ENCODE data around the gene SH3BGR.
A peak's percentile ranks its signal among the peaks of the same experiment; 100 is the strongest.

The SH3BGR gene

GRCh38 chr21:39513735-39514134 lies 62.0 kb downstream of the SH3BGR start:
- H3K27me3 ChIP-seq (ENCODE audit: insufficient read depth, low read length, poor library complexity, severe bottlenecking): no peaks in the 10 kb centered on the region
- no peaks in the 10 kb centered on the region for H3K9me2 ChIP-seq (replicated peaks; ENCODE audit: low read depth, low read length)
- H3K4me1 ChIP-seq (ENCODE audit: insufficient read depth, low read length, poor library complexity, severe bottlenecking): no peaks in the 10 kb centered on the region
- H4K20me1 ChIP-seq (ENCODE audit: insufficient read depth, low read length, poor library complexity, severe bottlenecking): no peaks in the 10 kb centered on the region
- no peaks in the 10 kb centered on the region for H3F3A ChIP-seq (ENCODE audit: low read depth)
- no peaks in the 10 kb centered on the region for H3K79me2 ChIP-seq (ENCODE audit: insufficient read depth, low read length)
- no peaks in the 10 kb centered on the region for H3K9me3 ChIP-seq (ENCODE audit: insufficient read depth, low read depth, low read length)
- H3K4me3 ChIP-seq (ENCODE audit: low read length, poor library complexity, severe bottlenecking): no peak overlapping the region
- no peak for TF ChIP-seq CTCF (conservative IDR thresholded peaks at IDR 0.05; ENCODE audit: low read length)
- TF ChIP-seq EZH2phosphoT487 (IDR thresholded peaks at IDR 0.05; ENCODE audit: borderline replicate concordance): no peak
- no peak overlapping the region for H3K4me2 ChIP-seq (ENCODE audit: low read depth, low read length, poor library complexity, severe bottlenecking)
- no peak overlapping the region for H3K9ac ChIP-seq (ENCODE audit: low read depth, low read length, poor library complexity, severe bottlenecking)
- no peaks in the 10 kb centered on the region for H3K36me3 ChIP-seq (ENCODE audit: insufficient read depth, low read length)
- no peak overlapping the region for H2AFZ ChIP-seq (ENCODE audit: low read length)

- Histone ChIP-seq H3K79me2 (ENCODE audit: insufficient read depth, low read length) (no peaks in the 10 kb centered on the region), H3K36me3 (ENCODE audit: insufficient read depth, low read length) (no peaks in the 10 kb centered on the region), H3F3A (ENCODE audit: low read depth) (no peaks in the 10 kb centered on the region), H3K27me3 (ENCODE audit: insufficient read depth, low read length, poor library complexity, severe bottlenecking) (no peaks in the 10 kb centered on the region), H2AFZ (ENCODE audit: low read length) (no peak overlapping the region), H3K4me2 (ENCODE audit: low read depth, low read length, poor library complexity, severe bottlenecking) (no peak overlapping the region), H3K9me3 (ENCODE audit: insufficient read depth, low read depth, low read length) (no peaks in the 10 kb centered on the region), H3K4me1 (ENCODE audit: insufficient read depth, low read length, poor library complexity, severe bottlenecking) (no peaks in the 10 kb centered on the region), H4K20me1 (ENCODE audit: insufficient read depth, low read length, poor library complexity, severe bottlenecking) (no peaks in the 10 kb centered on the region), H3K9me2 (replicated peaks; ENCODE audit: low read depth, low read length) (no peaks in the 10 kb centered on the region), H3K4me3 (ENCODE audit: low read length, poor library complexity, severe bottlenecking) (no peak overlapping the region), H3K9ac (ENCODE audit: low read depth, low read length, poor library complexity, severe bottlenecking) (no peak overlapping the region)
- TF ChIP-seq EZH2phosphoT487 (IDR thresholded peaks at IDR 0.05; ENCODE audit: borderline replicate concordance) (no peak), CTCF (conservative IDR thresholded peaks at IDR 0.05; ENCODE audit: low read length) (no peak)
These were observed 64.1 kb downstream of the SH3BGR start for GRCh38 chr21:39515684-39516472.

GRCh38 chr21:39518055-39518846 lies 66.5 kb downstream of the SH3BGR start:
- TF ChIP-seq EZH2phosphoT487 (IDR thresholded peaks at IDR 0.05; ENCODE audit: borderline replicate concordance) (no peak), CTCF (conservative IDR thresholded peaks at IDR 0.05; ENCODE audit: low read length) (peak; percentile 93)
- Histone ChIP-seq H3K9me2 (replicated peaks; ENCODE audit: low read depth, low read length) (no peaks in the 10 kb centered on the region), H3K4me3 (ENCODE audit: low read length, poor library complexity, severe bottlenecking) (no peak overlapping the region), H3K27me3 (ENCODE audit: insufficient read depth, low read length, poor library complexity, severe bottlenecking) (no peaks in the 10 kb centered on the region), H3K9ac (ENCODE audit: low read depth, low read length, poor library complexity, severe bottlenecking) (no peak overlapping the region), H3K4me2 (ENCODE audit: low read depth, low read length, poor library complexity, severe bottlenecking) (no peak overlapping the region), H3K79me2 (ENCODE audit: insufficient read depth, low read length) (no peaks in the 10 kb centered on the region), H4K20me1 (ENCODE audit: insufficient read depth, low read length, poor library complexity, severe bottlenecking) (no peaks in the 10 kb centered on the region), H3K4me1 (ENCODE audit: insufficient read depth, low read length, poor library complexity, severe bottlenecking) (no peaks in the 10 kb centered on the region), H3F3A (ENCODE audit: low read depth) (no peaks in the 10 kb centered on the region), H3K36me3 (ENCODE audit: insufficient read depth, low read length) (no peaks in the 10 kb centered on the region), H3K9me3 (ENCODE audit: insufficient read depth, low read depth, low read length) (no peaks in the 10 kb centered on the region), H2AFZ (ENCODE audit: low read length) (0 out of 2 replicates have a peak overlapping the region, but pooled peaks have one; percentile 38)
